Upper lobe of left lung (tissue), 6 donors: ENCODE data around the gene CHIC2. TPM values are rescaled to one million over a fixed set of nuclear protein-coding genes. Genes with fewer than 3 reads are reported as not detected.
A peak's percentile ranks its signal among the peaks of the same experiment; 100 is the strongest.

Experiments used
- ATAC-seq, 2 donors: fragments of 200-7000 bp; cut with Tn5 transposase; one replicate each; pipeline ENCODE4 v1.9.1; 2022; ENCODE audit warnings: mild to moderate bottlenecking in 2 of 2, moderate library complexity in 2 of 2; ENCODE audit not compliant: low FRiP score in 2 of 2
- DNase-seq, 2 donors: peaks; one replicate each; pipeline ENCODE4 v3.0.0-alpha.2; 2019 to 2020
- H3K27ac ChIP-seq, 4 donors: fragments of 200-600 bp; sonication (generic); one replicate each; pipeline ENCODE4 v1.5.1; 2016 to 2019
- H3K27me3 ChIP-seq, 4 donors: fragments of 200-600 bp; sonication (generic); one replicate each; pipeline ENCODE4 v1.5.1; 2017 to 2019
- H3K36me3 ChIP-seq, 4 donors: fragments of 200-600 bp; sonication (generic); one replicate each; pipeline ENCODE4 v1.5.1; 2016 to 2019
- H3K4me1 ChIP-seq, 4 donors: fragments of 200-600 bp; sonication (generic); one replicate each; pipeline ENCODE4 v1.5.1; 2018 to 2019
- H3K4me3 ChIP-seq, 4 donors: fragments of 200-600 bp; sonication (generic); one replicate each; pipeline ENCODE4 v1.5.1; 2017 to 2019; ENCODE audit warnings: mild to moderate bottlenecking in 2 of 4, moderate library complexity in 1 of 4
- H3K9me3 ChIP-seq, 4 donors: fragments of 200-600 bp; sonication (generic); one replicate each; pipeline ENCODE4 v1.5.1; 2018 to 2019
- EP300 ChIP-seq, 4 donors: sonication (generic); formaldehyde crosslinking; IDR thresholded peaks; one replicate each; pipeline ENCODE4 v1.5.1; 2017; ENCODE audit warnings: antibody characterized with exemption in 4 of 4, control low read depth in 2 of 4
- POLR2A ChIP-seq, 4 donors: fragments of 450-650 bp; IDR thresholded peaks; one replicate each; pipeline ENCODE4 v1.5.1; 2016 to 2017; ENCODE audit warnings: antibody characterized with exemption in 4 of 4, mild to moderate bottlenecking in 2 of 4
- POLR2AphosphoS5 ChIP-seq, 2 donors: sonication (generic); formaldehyde crosslinking; IDR thresholded peaks; one replicate each; pipeline ENCODE4 v1.5.1; 2017; ENCODE audit warnings: antibody characterized with exemption in 2 of 2
- WGBS, 2 donors: methylation state at CpG; one replicate each; pipeline ENCODE4 v1.1.5; 2017 to 2018; 5-methylcytosine and 5-hydroxymethylcytosine counted together
- total RNA-seq, 6 donors: library from RNA; depleted of rRNA in 4 of 6; stranded (reverse); fragments of >200 nt in 4 of 6; gene quantifications; one replicate each; pipeline versions ENCODE4 v1.1.0 to v1.2.1, GENCODE V29; 2016 to 2021
- TF ChIP-seq, protein P1 (sequence below), 6 experiments: fragments of 450-650 bp in 4 of 6; fragments of 200-600 bp in 2 of 6; sonication (generic) in 2 of 6; IDR thresholded peaks; one replicate each; pipeline ENCODE4 v1.5.1; 2016 to 2019; ENCODE audit warnings: antibody characterized with exemption in 6 of 6
- donor health status: DM: no; HTN: no; CAD: no; lungs with moderate emphysema.
- donor health status: DM: no; HTN: yes; CAD: no; lungs with severe emphysema.

The CHIC2 gene
- total RNA-seq, 6 donors from 2014 or later: 22.5 to 93.2 (median 37.6) TPM

DNA sequence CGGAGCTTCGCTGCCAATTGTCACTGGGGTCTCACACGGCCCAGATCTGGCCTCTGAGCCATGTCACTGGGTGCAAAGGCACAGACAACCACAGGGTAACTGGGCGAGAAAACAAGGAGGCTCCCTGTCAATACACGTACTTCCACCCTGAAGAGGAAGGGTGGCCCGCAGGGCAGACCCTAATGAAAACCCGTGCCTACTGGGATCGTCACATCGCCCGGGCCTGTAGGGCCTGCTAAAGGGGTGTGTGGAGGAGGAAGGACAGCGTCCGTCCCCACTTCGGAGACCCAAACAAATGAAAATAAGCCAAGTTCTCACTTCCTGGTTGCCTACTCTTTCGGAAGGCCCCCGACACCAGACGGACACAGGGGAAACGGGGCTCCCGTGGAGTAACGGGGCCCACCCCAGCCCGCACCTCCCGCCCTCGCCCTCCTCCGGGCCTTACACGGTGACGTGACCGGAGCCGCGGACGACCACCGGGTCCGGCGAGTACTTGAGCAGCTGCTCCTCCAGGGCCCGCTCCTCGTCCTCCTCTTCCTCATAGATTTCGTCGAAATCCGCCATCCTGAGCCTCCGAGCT, 578 bp downstream of the CHIC2 start:
- ATAC-seq (peak; percentile 62 to 75), DNase-seq (peak in 1 of 2 donors; percentile 43)
- WGBS, 2 donors: 0% methylated on average over 29 to 34 of the region's 38 CpGs
- no peaks in the 10 kb centered on the region for H3K36me3 ChIP-seq
- peaks cover 30 to 45% (median 40%) of the 10 kb centered on the region in 4 donors for H3K4me1 ChIP-seq
- H3K9me3 ChIP-seq: no peaks in the 10 kb centered on the region
- peak overlapping the region; percentile 94 to 98 (median 97) for H3K27ac ChIP-seq
- no peaks in the 10 kb centered on the region for H3K27me3 ChIP-seq
- H3K4me3 ChIP-seq: peak overlapping the region; percentile 67 to 95 (median 84)
- TF ChIP-seq POLR2AphosphoS5 (IDR thresholded peaks at IDR 0.05): peak in 1 of 2 donors; percentile 10
- TF ChIP-seq POLR2A (IDR thresholded peaks at IDR 0.05): no peak

DNA sequence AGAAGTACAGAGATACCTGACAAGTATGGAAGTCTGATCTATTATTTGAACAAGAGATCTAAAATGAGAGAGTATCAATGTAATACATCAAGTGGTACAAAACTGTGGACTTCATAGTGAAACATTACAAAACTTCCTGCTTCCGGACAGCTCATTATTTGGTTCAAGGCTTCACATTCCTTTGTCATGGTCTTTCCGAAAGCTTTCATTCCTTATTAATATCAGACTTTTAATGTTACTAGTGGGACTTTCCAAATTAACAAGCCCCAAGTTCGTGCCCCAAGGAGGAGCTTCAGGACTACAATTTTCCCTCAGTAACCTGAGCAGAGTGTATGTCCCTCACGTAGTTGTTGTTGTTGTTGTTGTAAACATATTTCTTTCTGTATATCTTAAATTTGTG, 1.2 kb downstream of the CHIC2 start:
- 0 to 1% methylated on average over 4 of the region's 4 CpGs for WGBS, 2 donors
- no peak for ATAC-seq

DNA sequence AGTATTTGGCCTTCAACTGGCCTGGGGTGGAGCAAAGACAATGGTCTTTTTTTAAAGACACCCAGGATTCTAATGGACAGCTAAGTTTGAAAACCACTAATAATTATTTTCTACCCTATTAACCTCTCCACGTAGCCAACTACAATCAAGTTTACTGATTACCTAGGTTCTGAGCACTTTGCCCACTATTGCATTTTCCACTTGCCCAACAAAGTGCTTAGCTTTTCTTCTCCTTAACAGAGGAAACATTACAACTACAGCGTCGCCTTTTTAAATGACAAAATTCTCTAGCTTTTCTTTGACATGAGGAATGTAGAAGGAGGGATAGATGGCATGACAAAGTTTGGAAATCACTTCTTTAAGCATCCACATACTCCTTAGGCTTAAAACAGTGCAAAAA, 2.0 kb downstream of the CHIC2 start:
- 37 to 53% methylated on average over 3 of the region's 3 CpGs for whole genome bisulfite sequencing, 2 donors
- H3K27ac ChIP-seq: peak overlapping the region in 3 of 4 donors; percentile 97 to 98 (median 97)

More for the DNA sequence above, 1.2 kb downstream of the CHIC2 start:
- Histone ChIP-seq H3K36me3 (no peaks in the 10 kb centered on the region), H3K4me3 (peak overlapping the region; percentile 67 to 95 (median 84)), H3K4me1 (peaks cover 30 to 46% (median 41%) of the 10 kb centered on the region in 4 donors), H3K27ac (peak overlapping the region; percentile 94 to 98 (median 97)), H3K9me3 (no peaks in the 10 kb centered on the region), H3K27me3 (no peaks in the 10 kb centered on the region)
- no peak for TF ChIP-seq POLR2AphosphoS5 (IDR thresholded peaks at IDR 0.05)
- no peak for TF ChIP-seq POLR2A (IDR thresholded peaks at IDR 0.05)
- DNase-seq: no peak

DNA sequence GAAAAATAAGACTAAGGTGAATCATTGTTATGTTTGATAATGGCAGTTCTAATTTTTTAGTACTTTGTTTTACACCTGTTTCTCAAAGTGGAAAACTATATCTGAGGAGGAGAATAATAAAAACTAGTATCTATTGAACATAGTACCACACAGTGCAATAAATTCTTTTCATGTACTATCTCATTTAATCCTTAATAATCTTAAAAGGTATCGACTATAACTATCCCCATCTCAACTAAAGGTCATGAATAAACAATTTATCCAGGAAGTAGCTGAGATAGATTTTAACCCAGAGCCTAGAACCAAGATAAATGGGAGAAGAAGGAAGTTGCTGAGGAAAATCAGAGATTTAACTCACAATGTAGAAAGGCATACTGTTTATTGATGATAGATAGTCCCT, 2.5 kb downstream of the CHIC2 start:
- TF ChIP-seq POLR2A (IDR thresholded peaks at IDR 0.05): no peak
- no peak for TF ChIP-seq EP300 (IDR thresholded peaks at IDR 0.05)
- TF ChIP-seq POLR2AphosphoS5 (IDR thresholded peaks at IDR 0.05): no peak
- TF ChIP-seq, protein P1, sequence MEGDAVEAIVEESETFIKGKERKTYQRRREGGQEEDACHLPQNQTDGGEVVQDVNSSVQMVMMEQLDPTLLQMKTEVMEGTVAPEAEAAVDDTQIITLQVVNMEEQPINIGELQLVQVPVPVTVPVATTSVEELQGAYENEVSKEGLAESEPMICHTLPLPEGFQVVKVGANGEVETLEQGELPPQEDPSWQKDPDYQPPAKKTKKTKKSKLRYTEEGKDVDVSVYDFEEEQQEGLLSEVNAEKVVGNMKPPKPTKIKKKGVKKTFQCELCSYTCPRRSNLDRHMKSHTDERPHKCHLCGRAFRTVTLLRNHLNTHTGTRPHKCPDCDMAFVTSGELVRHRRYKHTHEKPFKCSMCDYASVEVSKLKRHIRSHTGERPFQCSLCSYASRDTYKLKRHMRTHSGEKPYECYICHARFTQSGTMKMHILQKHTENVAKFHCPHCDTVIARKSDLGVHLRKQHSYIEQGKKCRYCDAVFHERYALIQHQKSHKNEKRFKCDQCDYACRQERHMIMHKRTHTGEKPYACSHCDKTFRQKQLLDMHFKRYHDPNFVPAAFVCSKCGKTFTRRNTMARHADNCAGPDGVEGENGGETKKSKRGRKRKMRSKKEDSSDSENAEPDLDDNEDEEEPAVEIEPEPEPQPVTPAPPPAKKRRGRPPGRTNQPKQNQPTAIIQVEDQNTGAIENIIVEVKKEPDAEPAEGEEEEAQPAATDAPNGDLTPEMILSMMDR (IDR thresholded peaks at IDR 0.05): no peak
- no peaks in the 10 kb centered on the region for H3K27me3 ChIP-seq
- DNase-seq (no peak), ATAC-seq (no peak)
- H3K9me3 ChIP-seq: no peaks in the 10 kb centered on the region
- H3K36me3 ChIP-seq: no peaks in the 10 kb centered on the region
- H3K4me3 ChIP-seq: peak overlapping the region in 3 of 4 donors; percentile 67 to 95 (median 83)
- H3K27ac ChIP-seq: no peak overlapping the region
- peaks cover 38 to 59% (median 46%) of the 10 kb centered on the region in 4 donors for H3K4me1 ChIP-seq
- 63 to 66% methylated on average over 1 of the region's 1 CpG for WGBS, 2 donors

More for the DNA sequence above, 2.0 kb downstream of the CHIC2 start:
- Histone ChIP-seq H3K4me1 (peaks cover 33 to 54% (median 43%) of the 10 kb centered on the region in 4 donors), H3K27me3 (no peaks in the 10 kb centered on the region), H3K36me3 (no peaks in the 10 kb centered on the region), H3K9me3 (no peaks in the 10 kb centered on the region), H3K4me3 (peak overlapping the region; percentile 67 to 95 (median 84))
- no peak for TF ChIP-seq POLR2A (IDR thresholded peaks at IDR 0.05)
- TF ChIP-seq, protein P1 (IDR thresholded peaks at IDR 0.05): no peak
- TF ChIP-seq EP300 (IDR thresholded peaks at IDR 0.05): no peak
- TF ChIP-seq POLR2AphosphoS5 (IDR thresholded peaks at IDR 0.05): no peak
- ATAC-seq (no peak), DNase-seq (no peak)

DNA sequence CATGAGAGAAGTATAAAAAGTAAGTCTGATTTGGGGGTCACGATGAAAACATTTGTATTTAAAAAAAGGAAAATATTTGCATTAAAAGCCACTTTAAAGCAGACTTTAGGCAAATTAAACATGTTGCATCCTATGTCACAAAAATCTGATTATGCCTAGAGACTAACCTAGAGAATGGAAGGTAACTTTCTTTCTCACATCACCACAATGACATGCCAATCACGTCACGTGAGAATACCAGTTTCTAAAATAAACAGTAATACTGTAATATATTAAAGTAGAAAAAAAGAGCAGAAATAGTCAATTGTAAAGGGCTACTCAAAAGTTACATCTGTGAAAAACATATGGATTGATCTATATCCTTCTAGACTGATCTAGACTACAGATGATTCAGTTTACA, 3.3 kb downstream of the CHIC2 start:
- no peak for ATAC-seq
- TF ChIP-seq EP300 (IDR thresholded peaks at IDR 0.05): no peak
- no peak for TF ChIP-seq POLR2AphosphoS5 (IDR thresholded peaks at IDR 0.05)
- TF ChIP-seq POLR2A (IDR thresholded peaks at IDR 0.05): no peak
- TF ChIP-seq, protein P1 (IDR thresholded peaks at IDR 0.05): no peak
- Histone ChIP-seq H3K36me3 (no peaks in the 10 kb centered on the region), H3K27ac (no peak overlapping the region), H3K4me1 (peaks cover 41 to 62% (median 51%) of the 10 kb centered on the region in 4 donors), H3K27me3 (no peaks in the 10 kb centered on the region), H3K9me3 (no peaks in the 10 kb centered on the region), H3K4me3 (peak overlapping the region in 2 of 4 donors; percentile 8 to 83)
- 45 to 56% methylated on average over 3 of the region's 3 CpGs for WGBS, 2 donors
- no peak for DNase-seq

DNA sequence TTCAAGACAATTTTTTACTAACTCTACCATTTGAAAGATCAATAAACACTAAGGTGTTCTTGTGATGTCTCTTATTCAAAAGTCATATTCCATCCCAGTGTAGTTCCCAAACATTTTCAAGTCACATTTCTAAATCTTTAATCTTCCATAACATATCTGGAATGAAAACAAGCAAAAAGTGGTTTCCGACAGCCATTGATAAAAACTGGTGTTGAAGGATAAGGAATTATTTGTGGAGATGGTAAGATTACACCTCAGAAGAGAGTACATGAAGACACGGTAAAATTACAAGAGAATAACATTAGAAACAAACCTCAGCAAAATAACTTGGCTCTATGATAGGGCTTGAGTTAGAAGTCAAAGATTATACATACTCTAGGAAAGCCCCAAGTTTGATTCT, 4.3 kb downstream of the CHIC2 start:
- Histone ChIP-seq H3K27ac (no peak overlapping the region), H3K9me3 (no peaks in the 10 kb centered on the region), H3K4me3 (no peak overlapping the region), H3K27me3 (no peaks in the 10 kb centered on the region), H3K36me3 (no peaks in the 10 kb centered on the region), H3K4me1 (peaks cover 37 to 52% (median 46%) of the 10 kb centered on the region in 4 donors)
- WGBS, 2 donors: 76 to 84% methylated on average over 2 of the region's 2 CpGs
- DNase-seq (no peak), ATAC-seq (no peak)
- TF ChIP-seq POLR2AphosphoS5 (IDR thresholded peaks at IDR 0.05): no peak
- TF ChIP-seq POLR2A (IDR thresholded peaks at IDR 0.05): no peak
- TF ChIP-seq EP300 (IDR thresholded peaks at IDR 0.05): no peak
- TF ChIP-seq, protein P1 (IDR thresholded peaks at IDR 0.05): no peak
